Measurements from ENCODE around the gene GALNT18.

- TF ChIP-seq CTCF (conservative IDR thresholded peaks at IDR 0.05) (no peak), EZH2 (IDR thresholded peaks at IDR 0.05; ENCODE audit: low read depth) (no peak)
Observed at GRCh38 chr11:11311169-11311568, 310.6 kb downstream of the GALNT18 start.
